ENCODE results near the gene NSDHL.

GRCh38 chrX:152798945-152799344, 31.9 kb upstream of the NSDHL start:
- no peak for TF ChIP-seq GATA2 (IDR thresholded peaks at IDR 0.05; ENCODE audit: low read depth, low read length)
- TF ChIP-seq GATA3 (IDR thresholded peaks at IDR 0.05; ENCODE audit: low read depth, low read length), result no peak
